ENCODE measurements around the gene HIF1AN. TPM values are rescaled to one million over a fixed set of nuclear protein-coding genes. Genes with fewer than 3 reads are reported as not detected.

HIF1AN gene
- total RNA-seq, 1 experiment from 2014 or later: 49.9 TPM

GRCh38 chr10:100508691-100509150 is 27.0 kb upstream of the HIF1AN start:
- DNase-seq (ENCODE audit: low spot score): no peak
- no peak for TF ChIP-seq ZNF532 (CRISPR knock-in tag; IDR thresholded peaks at IDR 0.05; ENCODE audit: borderline replicate concordance)
- no peak for TF ChIP-seq ZBTB43 (CRISPR knock-in tag; IDR thresholded peaks at IDR 0.05)
- peak; percentile 47; the same call in 1 of the 2 replicates for TF ChIP-seq CTCF (IDR thresholded peaks at IDR 0.05)
- no peak for TF ChIP-seq TCF7 (CRISPR knock-in tag; IDR thresholded peaks at IDR 0.05; ENCODE audit: low read depth)
- no peak for TF ChIP-seq ZBTB21 (CRISPR knock-in tag; IDR thresholded peaks at IDR 0.05; ENCODE audit: borderline replicate concordance)
- Mint-ChIP-seq H3K36me3 (no peaks in the 10 kb centered on the region), H3K27ac (no peak overlapping the region), H3K9me3 (no peaks in the 10 kb centered on the region), H3K4me3 (no peak overlapping the region), H3K4me1 (peaks cover 6% of the 10 kb centered on the region; the same call in 1 of the 2 replicates), H3K27me3 (ENCODE audit: low read depth) (peaks cover 60% of the 10 kb centered on the region)
- ATAC-seq: peak; percentile 93
- POLR2A ChIA-PET: interaction anchor here (0.5 to 0.8 kb wide), 2 partner anchors 26 to 128 kb away, joined by 3 read pairs; no protein-coding TSS in a partner anchor
- CTCF ChIA-PET: interaction anchor here (0.5 to 6.5 kb wide), 36 partner anchors 10 to 456 kb away, joined by 3 to 120 read pairs (median 4); partner anchors contain the start of genes HIF1AN, NDUFB8, SCD and SEC31B

GRCh38 chr10:100509241-100509840 is 26.4 kb upstream of the HIF1AN start:
- H3K27ac Mint-ChIP-seq: no peak overlapping the region
- ChIA-PET POLR2A (interaction anchor here (0.5 to 0.8 kb wide), 2 partner anchors 27 to 129 kb away, joined by 3 read pairs; no protein-coding TSS in a partner anchor), CTCF (interaction anchor here (0.5 to 6.5 kb wide), 36 partner anchors 9 to 457 kb away, joined by 3 to 120 read pairs (median 4); partner anchors contain the start of genes HIF1AN, NDUFB8, SCD and SEC31B)
- ATAC-seq: no peak
- H3K4me1 Mint-ChIP-seq: peaks cover 6% of the 10 kb centered on the region; the same call in 1 of the 2 replicates
- DNase-seq (ENCODE audit: low spot score): no peak
- H3K4me3 Mint-ChIP-seq: no peak overlapping the region
- no peaks in the 10 kb centered on the region for H3K9me3 Mint-ChIP-seq
- H3K36me3 Mint-ChIP-seq: no peaks in the 10 kb centered on the region
- H3K27me3 Mint-ChIP-seq (ENCODE audit: low read depth): peaks cover 57% of the 10 kb centered on the region
- no peak for TF ChIP-seq OVOL2 (CRISPR knock-in tag; IDR thresholded peaks at IDR 0.05; ENCODE audit: borderline replicate concordance)
- TF ChIP-seq CTCF (IDR thresholded peaks at IDR 0.05): no peak
- no peak for TF ChIP-seq NFYB (CRISPR knock-in tag; conservative IDR thresholded peaks at IDR 0.05; ENCODE audit: low read depth)
- TF ChIP-seq AR (CRISPR knock-in tag; IDR thresholded peaks at IDR 0.05): no peak
- no peak for TF ChIP-seq ZNF425 (CRISPR knock-in tag; conservative IDR thresholded peaks at IDR 0.05)
- no peak for TF ChIP-seq ETV6 (CRISPR knock-in tag; IDR thresholded peaks at IDR 0.05)
- TF ChIP-seq ELF4 (CRISPR knock-in tag; IDR thresholded peaks at IDR 0.05; ENCODE audit: low read depth): no peak
- TF ChIP-seq ZNF232 (CRISPR knock-in tag; IDR thresholded peaks at IDR 0.05): no peak
- no peak for TF ChIP-seq FOXK1 (CRISPR knock-in tag; IDR thresholded peaks at IDR 0.05)
- TF ChIP-seq RELA (CRISPR knock-in tag; IDR thresholded peaks at IDR 0.05; ENCODE audit: borderline replicate concordance): no peak
- no peak for TF ChIP-seq PRRX2 (CRISPR knock-in tag; IDR thresholded peaks at IDR 0.05)
- TF ChIP-seq IRF1 (CRISPR knock-in tag; IDR thresholded peaks at IDR 0.05): no peak
- no peak for TF ChIP-seq ZNF138 (CRISPR knock-in tag; conservative IDR thresholded peaks at IDR 0.05)
